ENCODE measurements around the gene BIRC2.
"Not testable (repeated sequence)": the region's sequence is repeated elsewhere in the genome, so short reads cannot be mapped to it uniquely, and the experiment has no call there.

- TF ChIP-seq POLR2A (IDR thresholded peaks at IDR 0.05; ENCODE audit: low read length); KDM1A (IDR thresholded peaks at IDR 0.05; ENCODE audit: low read depth); JUNB (IDR thresholded peaks at IDR 0.05): not testable (repeated sequence)
Measured at GRCh38 chr11:102300837-102301236, 46.2 kb upstream of the BIRC2 start.

All from A549 (cell line).